WTC11 (cell line): ENCODE data around the gene CHST14. TPM values are rescaled to one million over a fixed set of nuclear protein-coding genes. Genes with fewer than 3 reads are reported as not detected.

ENCODE experiments used
- ATAC-seq: fragments of 200-7000 bp; cut with Tn5 transposase; 2 replicates; pipeline ENCODE4 v1.10.0; 2021; ENCODE audit warnings: mild to moderate bottlenecking, moderate library complexity
- CTCF ChIA-PET: fragments of 300-600 bp; sonication (Branson Sonifier 250); formaldehyde crosslinking; loops from one replicate; lab custom pipeline; 2021; ENCODE audit warnings: antibody characterized with exemption; lab: Charles Lee
- POLR2A ChIA-PET: fragments of 350-600 bp; sonication (Branson Sonifier 250); formaldehyde crosslinking; loops from one replicate; lab custom pipeline; 2021; ENCODE audit warnings: antibody characterized with exemption; lab: Charles Lee
- DNase-seq: peaks from one replicate; pipeline ENCODE4 v3.0.0; 2021; ENCODE audit warnings: low spot score
- H3K27ac Mint-ChIP-seq: 2 replicates; pipeline ENCODE4 v1.8.0; 2021; ENCODE audit warnings: mixed read lengths
- H3K27me3 Mint-ChIP-seq: 2 replicates; pipeline ENCODE4 v1.8.0; 2021; ENCODE audit warnings: low read depth, mild to moderate bottlenecking, moderate library complexity, mixed read lengths
- H3K36me3 Mint-ChIP-seq: 2 replicates; pipeline ENCODE4 v1.8.0; 2021; ENCODE audit warnings: mixed read lengths
- H3K4me1 Mint-ChIP-seq: 2 replicates; pipeline ENCODE4 v1.8.0; 2022; ENCODE audit warnings: mixed read lengths
- H3K4me3 Mint-ChIP-seq: 2 replicates; pipeline ENCODE4 v1.8.0; 2021; ENCODE audit warnings: mild to moderate bottlenecking, moderate library complexity, mixed read lengths
- H3K9me3 Mint-ChIP-seq: 2 replicates; pipeline ENCODE4 v1.8.0; 2021; ENCODE audit warnings: mixed read lengths
- AFF4 ChIP-seq: sonication (generic); formaldehyde crosslinking; IDR thresholded peaks from 2 replicates; pipeline ENCODE4 v1.8.1; 2023; ENCODE audit warnings: mild to moderate bottlenecking, missing genetic modification reagents, borderline replicate concordance
- ATF6 ChIP-seq: sonication (generic); formaldehyde crosslinking; IDR thresholded peaks from 2 replicates; pipeline ENCODE4 v1.8.1; 2023; ENCODE audit warnings: mild to moderate bottlenecking, missing genetic modification reagents
- CBFB ChIP-seq: sonication (generic); formaldehyde crosslinking; IDR thresholded peaks from 2 replicates; pipeline ENCODE4 v1.8.1; 2022; ENCODE audit warnings: mild to moderate bottlenecking, low read depth, missing genetic modification reagents
- E2F5 ChIP-seq: sonication (generic); formaldehyde crosslinking; IDR thresholded peaks from 2 replicates; pipeline ENCODE4 v1.8.1; 2022; ENCODE audit warnings: mild to moderate bottlenecking, moderate library complexity, missing genetic modification reagents
- ELF4 ChIP-seq: sonication (generic); formaldehyde crosslinking; IDR thresholded peaks from 2 replicates; pipeline ENCODE4 v1.8.1; 2022; ENCODE audit warnings: low read depth, mild to moderate bottlenecking, moderate library complexity, missing genetic modification reagents
- ETV6 ChIP-seq: sonication (generic); formaldehyde crosslinking; IDR thresholded peaks from 2 replicates; pipeline ENCODE4 v1.8.1; 2022; ENCODE audit warnings: mild to moderate bottlenecking, missing genetic modification reagents
- MYBL2 ChIP-seq: sonication (generic); formaldehyde crosslinking; IDR thresholded peaks from 2 replicates; pipeline ENCODE4 v1.8.1; 2023; ENCODE audit warnings: mild to moderate bottlenecking, moderate library complexity, missing genetic modification reagents
- PRDM15 ChIP-seq: sonication (generic); formaldehyde crosslinking; IDR thresholded peaks from 2 replicates; pipeline ENCODE4 v1.8.0; 2022; ENCODE audit warnings: missing genetic modification reagents
- SOX15 ChIP-seq: fragments of 250-450 bp; sonication (Bioruptor Pico); IDR thresholded peaks from 2 replicates; pipeline ENCODE4 v1.9.0; 2021; ENCODE audit warnings: mild to moderate bottlenecking
- USF1 ChIP-seq: sonication (generic); formaldehyde crosslinking; IDR thresholded peaks from 2 replicates; pipeline ENCODE4 v1.8.0; 2022; ENCODE audit warnings: mild to moderate bottlenecking, missing genetic modification reagents
- ZNF317 ChIP-seq: sonication (generic); formaldehyde crosslinking; IDR thresholded peaks from 2 replicates; pipeline ENCODE4 v1.8.1; 2023; ENCODE audit warnings: low read depth, mild to moderate bottlenecking, moderate library complexity, missing genetic modification reagents, borderline replicate concordance
- total RNA-seq: library from RNA; stranded (reverse); gene quantifications from 3 replicates; pipeline ENCODE4 v1.2.3, GENCODE V29; 2021
- TF ChIP-seq, protein P1 (sequence below): fragments of 250-450 bp; sonication (Bioruptor Pico); IDR thresholded peaks from 2 replicates; pipeline ENCODE4 v1.9.0; 2021; ENCODE audit warnings: mild to moderate bottlenecking, borderline replicate concordance

The CHST14 gene
- total RNA-seq, 1 experiment from 2014 or later: 21.3 TPM

GRCh38 chr15:40427188-40427587 lies 43.6 kb upstream of the CHST14 start:
- no peak for TF ChIP-seq AFF4 (CRISPR knock-in tag)
- TF ChIP-seq ZNF317 (CRISPR knock-in tag): no peak
- TF ChIP-seq, protein P1, sequence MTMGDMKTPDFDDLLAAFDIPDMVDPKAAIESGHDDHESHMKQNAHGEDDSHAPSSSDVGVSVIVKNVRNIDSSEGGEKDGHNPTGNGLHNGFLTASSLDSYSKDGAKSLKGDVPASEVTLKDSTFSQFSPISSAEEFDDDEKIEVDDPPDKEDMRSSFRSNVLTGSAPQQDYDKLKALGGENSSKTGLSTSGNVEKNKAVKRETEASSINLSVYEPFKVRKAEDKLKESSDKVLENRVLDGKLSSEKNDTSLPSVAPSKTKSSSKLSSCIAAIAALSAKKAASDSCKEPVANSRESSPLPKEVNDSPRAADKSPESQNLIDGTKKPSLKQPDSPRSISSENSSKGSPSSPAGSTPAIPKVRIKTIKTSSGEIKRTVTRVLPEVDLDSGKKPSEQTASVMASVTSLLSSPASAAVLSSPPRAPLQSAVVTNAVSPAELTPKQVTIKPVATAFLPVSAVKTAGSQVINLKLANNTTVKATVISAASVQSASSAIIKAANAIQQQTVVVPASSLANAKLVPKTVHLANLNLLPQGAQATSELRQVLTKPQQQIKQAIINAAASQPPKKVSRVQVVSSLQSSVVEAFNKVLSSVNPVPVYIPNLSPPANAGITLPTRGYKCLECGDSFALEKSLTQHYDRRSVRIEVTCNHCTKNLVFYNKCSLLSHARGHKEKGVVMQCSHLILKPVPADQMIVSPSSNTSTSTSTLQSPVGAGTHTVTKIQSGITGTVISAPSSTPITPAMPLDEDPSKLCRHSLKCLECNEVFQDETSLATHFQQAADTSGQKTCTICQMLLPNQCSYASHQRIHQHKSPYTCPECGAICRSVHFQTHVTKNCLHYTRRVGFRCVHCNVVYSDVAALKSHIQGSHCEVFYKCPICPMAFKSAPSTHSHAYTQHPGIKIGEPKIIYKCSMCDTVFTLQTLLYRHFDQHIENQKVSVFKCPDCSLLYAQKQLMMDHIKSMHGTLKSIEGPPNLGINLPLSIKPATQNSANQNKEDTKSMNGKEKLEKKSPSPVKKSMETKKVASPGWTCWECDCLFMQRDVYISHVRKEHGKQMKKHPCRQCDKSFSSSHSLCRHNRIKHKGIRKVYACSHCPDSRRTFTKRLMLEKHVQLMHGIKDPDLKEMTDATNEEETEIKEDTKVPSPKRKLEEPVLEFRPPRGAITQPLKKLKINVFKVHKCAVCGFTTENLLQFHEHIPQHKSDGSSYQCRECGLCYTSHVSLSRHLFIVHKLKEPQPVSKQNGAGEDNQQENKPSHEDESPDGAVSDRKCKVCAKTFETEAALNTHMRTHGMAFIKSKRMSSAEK (CRISPR knock-in tag): no peak
- ChIA-PET CTCF (interaction anchor here (0.7 kb wide), 1 partner anchor 29 kb away, joined by 3 read pairs; no protein-coding TSS in a partner anchor), POLR2A (no interaction called here)
- Mint-ChIP-seq H3K9me3 (no peaks in the 10 kb centered on the region), H3K36me3 (no peaks in the 10 kb centered on the region), H3K4me3 (no peak overlapping the region), H3K27me3 (peaks cover 2% of the 10 kb centered on the region), H3K4me1 (peaks cover 22% of the 10 kb centered on the region), H3K27ac (no peak overlapping the region)
- DNase-seq: no peak
- ATAC-seq: no peak

GRCh38 chr15:40428185-40428584 lies 42.6 kb upstream of the CHST14 start:
- no peaks in the 10 kb centered on the region for H3K36me3 Mint-ChIP-seq
- peaks cover 22% of the 10 kb centered on the region for H3K4me1 Mint-ChIP-seq
- H3K27ac Mint-ChIP-seq: no peak overlapping the region
- peaks cover 12% of the 10 kb centered on the region for H3K27me3 Mint-ChIP-seq
- ATAC-seq: no peak
- DNase-seq: no peak
- CTCF ChIA-PET: interaction anchor here (0.7 to 2.4 kb wide), 2 partner anchors 28 to 91 kb away, joined by 3 to 12 read pairs; no protein-coding TSS in a partner anchor
- H3K9me3 Mint-ChIP-seq: no peaks in the 10 kb centered on the region
- no peak overlapping the region for H3K4me3 Mint-ChIP-seq
- TF ChIP-seq ETV6 (CRISPR knock-in tag) (no peak), MYBL2 (no peak), E2F5 (CRISPR knock-in tag) (no peak), PRDM15 (CRISPR knock-in tag) (no peak), CBFB (no peak), USF1 (CRISPR knock-in tag) (no peak), ATF6 (CRISPR knock-in tag) (no peak), ELF4 (CRISPR knock-in tag) (no peak), SOX15 (CRISPR knock-in tag) (no peak)
- TF ChIP-seq, protein P1 (CRISPR knock-in tag): no peak
- POLR2A ChIA-PET: no interaction called here
